K562 (cell line): ENCODE results near the gene FAM234B. TPM values are rescaled to one million over a fixed set of nuclear protein-coding genes. Genes with fewer than 3 reads are reported as not detected.

Source experiments
- ATAC-seq: fragments of 200-7000 bp; cut with Tn5 transposase; 3 replicates; pipeline ENCODE4 v1.9.1; 2020; ENCODE audit warnings: moderate library complexity
- BruUV-seq: library from RNA; stranded (reverse); fragments of 400-500 nt; replicated peaks from 2 replicates; lab custom pipeline; 2021; lab: Mats Ljungman, UMichigan
- CTCF ChIA-PET: fragments of 300-600 bp; formaldehyde crosslinking; extraction: SDS; loops from one replicate; lab custom pipeline; 2021; ENCODE audit warnings: low intra/inter-chr PET ratio; lab: Yijun Ruan, JAX
- POLR2A ChIA-PET: fragments of 300-600, 350-650 bp; sonication (Branson Sonifier 250); formaldehyde crosslinking; extraction: SDS; loops from one replicate; lab custom pipeline; 2021; ENCODE audit warnings: antibody characterized with exemption, inconsistent platforms; lab: Yijun Ruan, JAX
- DNase-seq, 4 experiments: peaks; one replicate each; pipeline versions ENCODE4 v3.0.0 to v3.0.0-alpha.2; 2011 to 2018; ENCODE audit warnings: low spot score in 3 of 4, mixed read lengths in 3 of 4; ENCODE audit errors: extremely low read depth in 1 of 4
- FAIRE-seq: peaks from 2 replicates; lab custom pipeline; 2011; peaks lifted over from hg19 to GRCh38; lab: Jason Lieb, UNC
- H2AFZ ChIP-seq: 2 replicates; pipeline ENCODE4 v1.6.0; 2011; ENCODE audit warnings: low read depth, low read length, control low read depth, inconsistent platforms
- H3K27ac ChIP-seq: fragments of 200-600 bp; 3 replicates; pipeline ENCODE4 v1.8.0; 2011; ENCODE audit warnings: low read depth, mild to moderate bottlenecking, control low read depth, inconsistent platforms, low read length, moderate library complexity, mixed read lengths; ENCODE audit errors: extremely low read depth
- H3K27me3 ChIP-seq, 2 experiments: fragments of 300-600 bp in 1 of 2; 2 replicates in 1 of 2; 3 replicates in 1 of 2; pipeline versions ENCODE4 v1.6.0 to v1.8.0; 2011; ENCODE audit warnings: inconsistent platforms in 2 of 2, low read length in 2 of 2, mild to moderate bottlenecking in 1 of 2, mixed read lengths in 1 of 2, moderate library complexity in 1 of 2; ENCODE audit not compliant: control insufficient read depth in 2 of 2, insufficient read depth in 2 of 2
- H3K36me3 ChIP-seq: fragments of 300-600 bp; 3 replicates; pipeline ENCODE4 v1.8.0; 2011; ENCODE audit warnings: mild to moderate bottlenecking, low read length, inconsistent platforms; ENCODE audit not compliant: control insufficient read depth, insufficient read depth
- H3K4me1 ChIP-seq, 2 experiments: fragments of 200-600 bp in 1 of 2; replicated peaks in 1 of 2; 2 replicates in 1 of 2; 3 replicates in 1 of 2; pipeline versions ENCODE4 v1.5.1 to v1.8.0; 2011; ENCODE audit warnings: inconsistent platforms in 2 of 2, low read length in 2 of 2, mild to moderate bottlenecking in 1 of 2, mixed read lengths in 1 of 2, moderate library complexity in 1 of 2; ENCODE audit not compliant: control insufficient read depth in 2 of 2, insufficient read depth in 2 of 2
- H3K4me2 ChIP-seq: 2 replicates; pipeline ENCODE4 v1.6.1; 2011; ENCODE audit warnings: low read length, control low read depth, inconsistent platforms, mixed read lengths; ENCODE audit not compliant: insufficient read depth
- H3K4me3 ChIP-seq: fragments of 200-600 bp; sonication (generic), shearing (Covaris generic); 2 replicates; pipeline ENCODE4 v1.5.1; 2016; ENCODE audit warnings: control low read depth, inconsistent platforms
- H3K79me2 ChIP-seq: fragments of 200-600 bp; 3 replicates; pipeline ENCODE4 v1.8.0; 2011; ENCODE audit warnings: low read length, inconsistent platforms; ENCODE audit not compliant: control insufficient read depth, insufficient read depth
- H3K9ac ChIP-seq, 2 experiments: 2 replicates each; pipeline versions ENCODE4 v1.6.0 to v1.6.1; 2011; ENCODE audit warnings: low read depth in 2 of 2, low read length in 2 of 2, control low read depth in 1 of 2, inconsistent platforms in 1 of 2, mild to moderate bottlenecking in 1 of 2, mixed read lengths in 1 of 2; ENCODE audit not compliant: insufficient read depth in 1 of 2
- H3K9me1 ChIP-seq: one replicate; pipeline ENCODE4 v1.6.0; 2011; ENCODE audit warnings: inconsistent platforms, mild to moderate bottlenecking, low read length, moderate library complexity; ENCODE audit not compliant: control insufficient read depth, insufficient read depth
- H3K9me3 ChIP-seq: replicated peaks from 2 replicates; pipeline ENCODE4 v1.5.1; 2011; ENCODE audit warnings: low read depth, low read length, inconsistent platforms; ENCODE audit not compliant: control insufficient read depth, insufficient read depth
- H4K20me1 ChIP-seq: replicated peaks from 2 replicates; pipeline ENCODE4 v1.6.1; 2011; ENCODE audit warnings: low read length, inconsistent platforms, mixed read lengths; ENCODE audit not compliant: control insufficient read depth, insufficient read depth
- ASH1L ChIP-seq: fragments of 450-650 bp; IDR thresholded peaks from 2 replicates; pipeline ENCODE4 v1.6.1; 2018; ENCODE audit warnings: borderline replicate concordance, mild to moderate bottlenecking, low read depth; ENCODE audit not compliant: partially characterized antibody
- CAMTA2 ChIP-seq: fragments of 250-450 bp; sonication (Bioruptor Pico); conservative IDR thresholded peaks from 2 replicates; pipeline ENCODE4 v1.5.1; 2022
- MXI1 ChIP-seq: IDR thresholded peaks from 2 replicates; pipeline ENCODE4 v1.6.1; 2011; ENCODE audit warnings: low read depth, mild to moderate bottlenecking, improper control_type of control experiment, low read length
- NR2F6 ChIP-seq: fragments of 450-650 bp; formaldehyde crosslinking; IDR thresholded peaks from 2 replicates; pipeline ENCODE4 v1.4.0; 2020; ENCODE audit warnings: mild to moderate bottlenecking
- RBM25 ChIP-seq: fragments of 200-400 bp; formaldehyde crosslinking; IDR thresholded peaks from 2 replicates; pipeline ENCODE4 v1.6.1; 2018; ENCODE audit warnings: low read length, low read depth, moderate library complexity; ENCODE audit not compliant: severe bottlenecking
- WGBS: fragments of 100-300 bp; shearing (Covaris generic); methylation state at CpG from one replicate; pipeline ENCODE4 v1.1.6; 2016; ENCODE audit warnings: low coverage, mixed read lengths; ENCODE audit not compliant: insufficient coverage; ENCODE audit errors: missing lambda C conversion rate; 5-methylcytosine and 5-hydroxymethylcytosine counted together
- in situ Hi-C: fragments of 300-500 bp; cut with MboI; formaldehyde crosslinking; loops from 4 replicates; pipeline ENCODE4 v1.15.0; 2018; ENCODE audit warnings: inconsistent platforms, mixed read lengths
- intact Hi-C: fragments of 100-400 bp; cut with micrococcal nuclease; formaldehyde crosslinking; loops from 2 replicates; pipeline ENCODE4 v1.14.2; 2022
- polyA plus RNA-seq, 8 experiments: library from polyadenylated mRNA; depleted of rRNA in 4 of 8; stranded (reverse) in 5 of 8; unstranded in 3 of 8; fragments of >200 nt; fragmentation: Nextera tagmentation in 2 of 8; fragmentation: Illumina TruSeq in 1 of 8; extraction: Ambion mirVana in 2 of 8; extraction: Trizol in 1 of 8; gene quantifications; 2 replicates each; pipeline versions ENCODE4 v1.2.1 to v1.2.3, GENCODE V29; 2011 to 2014; ENCODE audit warnings: inconsistent platforms in 1 of 8, missing spikeins in 1 of 8
- total RNA-seq, 7 experiments: library from RNA; depleted of rRNA in 6 of 7; stranded (reverse); fragments of >200 nt in 6 of 7; fragmentation: Illumina TruSeq in 2 of 7; extraction: Trizol in 2 of 7; gene quantifications; 2 replicates each; pipeline versions ENCODE4 v1.2.1 to v1.2.3, GENCODE V29; 2011 to 2021; ENCODE audit warnings: low replicate concordance in 1 of 7
- TF ChIP-seq, protein P1 (sequence below): fragments of 200-800 bp; sonication (Bioruptor generic); IDR thresholded peaks from 2 replicates; pipeline ENCODE4 v1.6.1; 2017; ENCODE audit warnings: missing genetic modification characterization, missing compliant biosample characterization

Gene FAM234B
- total and polyA plus RNA-seq, 9 of the 15 experiments (the other 6 are each of a cell fraction or from before 2014, with no cell fraction given) = 1.00 to 4.3 (median 2.0) TPM

DNA sequence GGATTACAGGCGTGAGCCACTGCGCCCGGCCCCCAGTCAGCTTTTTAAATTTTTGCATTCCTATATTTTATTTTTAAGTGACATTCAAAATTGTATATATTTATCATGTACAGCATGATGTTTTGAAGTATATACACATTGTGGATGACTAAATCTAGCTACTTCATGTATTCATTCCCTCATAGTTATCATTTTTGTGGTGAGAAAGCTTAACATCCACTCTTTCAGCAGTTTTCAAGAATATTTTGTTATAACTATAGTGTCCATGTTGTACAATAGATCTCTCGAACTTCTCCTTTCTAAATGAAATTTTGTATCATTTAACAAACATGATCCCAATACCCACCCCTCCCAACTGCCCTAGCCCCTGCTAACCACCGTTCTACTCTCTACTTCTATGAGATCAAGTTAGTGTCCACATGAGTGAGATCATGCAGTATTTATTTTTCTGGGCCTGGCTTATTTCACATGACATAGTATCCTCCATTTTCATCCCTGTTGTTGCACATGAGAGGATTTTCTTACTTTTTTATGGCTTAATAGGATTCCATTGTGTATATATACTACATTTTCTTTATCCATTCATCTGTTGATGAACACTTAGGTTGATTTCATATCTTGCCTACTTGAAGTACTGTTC lies 35.3 kb upstream of the FAM234B start:
- Histone ChIP-seq H3K4me1 (no peaks in the 10 kb centered on the region), H4K20me1 (no peaks in the 10 kb centered on the region), H2AFZ (no peak overlapping the region), H3K79me2 (no peaks in the 10 kb centered on the region), H3K9me3 (no peaks in the 10 kb centered on the region), H3K27ac (no peak overlapping the region), H3K4me3 (no peak overlapping the region), H3K4me2 (no peak overlapping the region), H3K27me3 (no peaks in the 10 kb centered on the region; a peak in 1 of 5 replicates), H3K36me3 (no peaks in the 10 kb centered on the region), H3K9ac (no peak overlapping the region), H3K9me1 (no peaks in the 10 kb centered on the region)
- no peak for TF ChIP-seq MXI1
- no peak for TF ChIP-seq CAMTA2 (CRISPR knock-in tag)
- no peak for TF ChIP-seq NR2F6 (CRISPR knock-in tag)
- TF ChIP-seq ASH1L = no peak
- WGBS = 5% methylated on average over 2 of the region's 5 CpGs
- intact Hi-C loops (no loop called here), in situ Hi-C loops (loop anchor here (25.0 kb wide), 1 partner anchor 203 kb away; no protein-coding TSS in a partner anchor)
- FAIRE-seq (no peak), DNase-seq (no peak), ATAC-seq (no peak)
- BruUV-seq = no TSS peak
- ChIA-PET CTCF (no interaction called here), POLR2A (no interaction called here)

DNA sequence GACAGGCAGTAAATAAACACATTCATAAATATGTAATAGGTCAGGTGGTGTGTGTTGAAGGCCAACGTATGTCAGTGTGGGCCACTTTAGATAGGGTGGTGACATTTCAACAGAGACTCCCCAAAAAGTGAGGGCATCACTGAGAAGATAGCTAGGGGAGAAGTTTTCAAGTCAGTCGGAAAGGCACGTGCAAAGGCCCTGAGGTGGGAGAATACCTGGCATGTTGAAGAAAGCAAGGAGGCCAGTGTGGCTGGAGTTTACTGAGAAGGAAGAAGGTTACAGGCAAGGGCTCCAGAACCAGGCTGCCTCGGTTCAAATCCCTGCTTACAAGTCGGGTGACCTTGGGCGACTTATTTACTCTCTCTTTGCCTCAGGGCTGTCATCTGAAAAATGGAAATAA lies 33.1 kb upstream of the FAM234B start:
- no peaks in the 10 kb centered on the region for H3K79me2 ChIP-seq
- no peaks in the 10 kb centered on the region for H3K4me1 ChIP-seq
- in situ Hi-C loops = loop anchor here (25.0 kb wide), 1 partner anchor 201 kb away; no protein-coding TSS in a partner anchor
- ATAC-seq = no peak
- H2AFZ ChIP-seq = no peak overlapping the region
- no peak for FAIRE-seq
- DNase-seq = no peak
- no peak overlapping the region for H3K4me2 ChIP-seq
- H4K20me1 ChIP-seq = no peaks in the 10 kb centered on the region
- intact Hi-C loops = no loop called here
- H3K27ac ChIP-seq = no peak overlapping the region
- H3K9ac ChIP-seq = no peak overlapping the region
- no peak overlapping the region for H3K4me3 ChIP-seq
- POLR2A ChIA-PET = no interaction called here
- WGBS = 10% methylated on average over 4 of the region's 6 CpGs
- no peaks in the 10 kb centered on the region; a peak in 1 of 5 replicates for H3K27me3 ChIP-seq
- no peaks in the 10 kb centered on the region for H3K36me3 ChIP-seq
- CTCF ChIA-PET = no interaction called here
- no peaks in the 10 kb centered on the region for H3K9me1 ChIP-seq
- no peaks in the 10 kb centered on the region for H3K9me3 ChIP-seq
- TF ChIP-seq, protein P1, sequence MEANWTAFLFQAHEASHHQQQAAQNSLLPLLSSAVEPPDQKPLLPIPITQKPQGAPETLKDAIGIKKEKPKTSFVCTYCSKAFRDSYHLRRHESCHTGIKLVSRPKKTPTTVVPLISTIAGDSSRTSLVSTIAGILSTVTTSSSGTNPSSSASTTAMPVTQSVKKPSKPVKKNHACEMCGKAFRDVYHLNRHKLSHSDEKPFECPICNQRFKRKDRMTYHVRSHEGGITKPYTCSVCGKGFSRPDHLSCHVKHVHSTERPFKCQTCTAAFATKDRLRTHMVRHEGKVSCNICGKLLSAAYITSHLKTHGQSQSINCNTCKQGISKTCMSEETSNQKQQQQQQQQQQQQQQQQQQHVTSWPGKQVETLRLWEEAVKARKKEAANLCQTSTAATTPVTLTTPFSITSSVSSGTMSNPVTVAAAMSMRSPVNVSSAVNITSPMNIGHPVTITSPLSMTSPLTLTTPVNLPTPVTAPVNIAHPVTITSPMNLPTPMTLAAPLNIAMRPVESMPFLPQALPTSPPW = no peak
- peak; percentile 29 for TF ChIP-seq RBM25
- BruUV-seq = no TSS peak
